Embryonic facial prominence (tissue), 1 donor: ENCODE data around the gene SCD5.

Experiments used
- DNase-seq: peaks from one replicate; pipeline ENCODE4 v3.0.0-alpha.2; 2016; ENCODE audit errors: extremely low spot score

The SCD5 gene

DNA sequence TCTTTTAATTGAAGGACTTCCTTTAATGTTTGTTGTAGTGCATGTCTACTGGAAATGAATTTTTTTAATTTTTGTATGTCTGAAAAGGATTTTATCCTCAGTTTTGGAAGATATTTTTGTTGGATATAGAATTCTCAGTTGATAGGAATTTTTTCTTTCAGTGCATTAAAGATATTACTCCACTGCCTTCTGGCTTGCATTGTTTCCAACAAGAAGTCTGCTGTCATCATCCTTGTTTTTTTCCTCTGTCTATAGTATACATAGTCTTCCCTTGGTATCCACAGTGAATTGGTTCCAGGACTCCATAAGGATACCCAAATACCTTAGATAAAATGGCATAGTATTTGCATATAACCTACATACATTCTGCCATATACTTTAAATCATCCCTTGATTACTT, 33.5 kb downstream of the SCD5 start:
- no peak for DNase-seq

DNA sequence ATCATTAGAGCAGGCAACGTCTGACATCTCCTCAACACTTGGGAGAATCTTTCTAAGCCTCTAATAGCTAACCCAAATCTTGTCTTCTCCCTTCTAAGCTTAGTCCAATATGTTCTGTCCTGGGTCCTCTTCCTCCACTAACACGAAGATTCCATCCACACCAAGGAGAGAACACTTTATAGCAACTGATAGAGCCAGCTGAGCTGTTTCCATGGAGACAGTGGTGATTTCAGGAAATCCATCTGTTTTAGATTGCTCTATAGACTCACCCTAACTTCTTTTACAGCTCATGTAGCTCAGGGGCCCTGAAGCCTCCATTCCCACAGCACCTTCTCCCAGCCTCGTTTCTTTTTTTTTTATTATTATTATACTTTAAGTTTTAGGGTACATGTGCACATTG, 37.4 kb downstream of the SCD5 start:
- DNase-seq, result no peak

DNA sequence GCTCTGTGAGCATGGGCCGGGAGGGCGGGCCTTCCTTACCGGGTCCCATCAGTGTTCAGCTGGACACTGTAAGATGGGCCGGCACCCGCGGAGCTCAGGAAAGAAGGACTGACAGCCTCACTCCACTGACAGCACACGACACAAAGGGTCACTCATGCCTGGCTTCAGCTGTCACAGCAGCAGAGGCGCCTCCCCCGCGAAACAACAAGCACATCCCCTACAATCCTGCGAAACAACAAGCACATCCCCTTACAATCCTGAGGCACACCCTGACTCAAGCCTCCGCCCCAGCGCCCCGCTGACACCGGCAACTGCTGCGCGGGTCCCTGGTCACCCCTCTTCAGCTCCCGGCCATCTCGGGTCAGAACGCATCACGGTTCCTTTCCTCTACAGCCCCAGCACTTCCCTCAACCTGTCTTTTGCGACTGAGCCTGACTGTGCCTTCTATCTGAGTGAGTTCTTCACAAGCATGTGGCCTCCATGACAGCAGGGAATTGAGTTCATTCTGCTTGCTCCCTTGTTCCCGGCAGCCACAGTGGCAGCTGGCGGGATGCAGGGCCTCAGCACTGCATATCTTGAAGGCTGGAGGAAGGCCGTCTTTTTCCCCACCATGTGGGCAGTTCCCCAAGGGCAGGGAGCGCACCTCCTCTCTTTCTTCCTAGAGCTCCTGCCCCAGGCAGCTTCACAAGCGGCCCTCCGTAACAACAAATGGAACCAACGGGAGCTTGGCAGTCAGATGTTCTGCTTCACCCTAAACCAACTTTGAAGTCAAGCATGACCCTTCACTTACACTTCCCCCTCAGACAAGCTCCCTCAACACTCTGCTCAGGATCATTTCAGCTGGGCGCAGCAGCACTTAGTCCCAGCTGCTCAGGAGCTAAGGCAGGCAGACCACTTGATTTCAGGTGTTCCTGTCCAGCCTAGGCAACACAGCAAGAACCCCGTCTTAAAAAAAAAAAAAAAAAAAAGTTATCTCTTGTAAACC, 39.6 kb downstream of the SCD5 start:
- DNase-seq, result no peak

DNA sequence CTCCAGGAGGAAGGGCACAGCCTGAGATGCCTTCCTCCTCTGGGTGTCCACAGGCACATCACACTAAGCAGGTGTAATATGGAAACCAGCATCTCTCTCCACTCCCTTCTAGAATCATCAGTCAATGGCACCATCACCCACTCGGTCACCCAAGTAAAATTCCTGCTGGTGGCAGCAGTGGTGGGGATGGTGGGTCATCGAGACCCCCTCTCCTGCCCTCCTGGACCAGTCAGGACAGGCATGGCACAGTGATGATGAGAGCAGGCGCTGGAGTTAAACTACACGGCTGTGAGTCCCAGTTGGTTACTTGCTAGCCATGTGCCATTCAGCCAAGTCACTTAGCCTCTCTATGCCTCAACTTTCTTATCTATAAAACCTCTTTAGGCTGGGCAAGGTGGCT, 42.5 kb downstream of the SCD5 start:
- DNase-seq, result no peak

DNA sequence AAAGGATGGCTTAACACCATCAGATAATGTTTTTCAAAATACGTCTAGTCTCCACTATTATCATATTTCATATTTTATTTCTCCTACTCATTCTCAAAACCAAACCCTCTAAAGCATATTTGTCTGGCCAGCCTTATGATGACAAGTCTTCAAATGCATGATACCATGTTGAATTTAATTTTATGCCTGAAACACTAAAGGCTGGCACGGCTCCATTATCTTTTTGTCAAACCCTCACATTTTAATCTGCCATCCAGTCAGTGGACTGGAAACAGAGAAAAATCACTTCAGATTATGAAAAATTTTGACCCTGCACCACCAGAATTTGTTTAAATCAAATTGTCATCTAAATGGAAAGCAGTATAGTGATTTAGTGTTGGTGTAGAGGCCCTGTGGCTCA, 42.9 kb downstream of the SCD5 start:
- DNase-seq, result no peak

DNA sequence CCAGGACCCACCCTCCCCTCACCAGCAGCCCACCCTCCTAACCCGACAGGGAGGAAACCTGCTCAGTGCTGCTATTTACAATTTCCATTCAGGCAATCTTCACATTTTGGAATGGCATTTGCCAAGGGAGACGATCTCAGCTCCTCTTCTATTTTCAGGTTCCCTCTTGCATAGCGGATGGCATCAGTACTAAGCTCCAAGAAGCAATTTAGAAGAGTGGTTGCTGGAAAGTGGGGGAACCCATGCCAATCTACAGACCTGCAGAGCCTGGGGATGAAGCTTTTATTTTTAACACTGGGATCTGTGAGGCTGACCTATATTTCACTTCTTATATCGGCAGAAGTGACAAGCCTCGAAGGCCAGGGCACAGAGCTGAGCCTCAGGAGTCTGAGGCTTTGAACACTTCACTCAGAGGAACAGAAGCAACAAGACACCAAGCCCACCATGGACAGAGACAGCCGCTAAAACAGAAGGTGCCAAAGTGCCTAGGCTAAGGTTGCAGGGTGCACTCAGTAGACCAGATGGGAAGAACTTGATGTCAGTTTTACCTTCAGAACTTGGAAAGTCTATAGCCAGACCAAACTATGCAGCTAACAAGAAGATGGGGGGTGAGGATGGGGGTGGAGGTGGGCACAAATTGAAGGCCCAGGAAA, 44.0 kb downstream of the SCD5 start:
- no peak for DNase-seq

DNA sequence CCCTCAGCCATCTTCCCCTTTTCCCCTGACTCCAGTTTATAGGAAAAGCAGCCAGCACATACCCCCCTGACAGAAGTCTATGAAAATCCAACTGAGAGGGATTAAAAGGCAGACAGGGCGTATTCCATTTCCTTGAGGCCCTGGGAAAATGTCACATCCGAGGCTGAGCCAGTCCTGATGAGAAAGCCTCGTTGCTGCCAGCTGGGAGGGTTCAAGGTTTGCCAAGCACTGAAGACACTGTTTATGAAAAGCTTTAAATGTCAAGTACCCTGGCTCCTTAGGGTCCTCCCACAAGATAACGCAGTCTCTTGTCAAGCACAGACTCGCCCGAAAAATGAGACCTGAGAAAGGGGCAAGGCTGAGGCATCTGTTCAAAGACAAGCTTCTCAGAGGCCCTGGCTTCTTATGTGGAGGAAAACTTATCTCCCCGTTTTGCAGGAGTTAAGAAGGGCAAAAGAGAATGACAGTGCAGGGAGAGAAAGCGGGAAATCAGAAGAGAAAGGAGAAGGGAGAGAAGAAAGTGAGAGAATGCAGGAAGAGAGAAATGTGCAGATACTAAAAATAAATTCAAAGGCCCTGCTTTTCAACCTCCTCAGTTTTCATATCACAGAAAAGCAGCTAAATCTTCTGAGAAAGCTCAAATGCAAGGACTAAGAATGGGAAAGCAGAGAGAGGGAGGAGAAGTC, 44.7 kb downstream of the SCD5 start:
- DNase-seq, result no peak

DNA sequence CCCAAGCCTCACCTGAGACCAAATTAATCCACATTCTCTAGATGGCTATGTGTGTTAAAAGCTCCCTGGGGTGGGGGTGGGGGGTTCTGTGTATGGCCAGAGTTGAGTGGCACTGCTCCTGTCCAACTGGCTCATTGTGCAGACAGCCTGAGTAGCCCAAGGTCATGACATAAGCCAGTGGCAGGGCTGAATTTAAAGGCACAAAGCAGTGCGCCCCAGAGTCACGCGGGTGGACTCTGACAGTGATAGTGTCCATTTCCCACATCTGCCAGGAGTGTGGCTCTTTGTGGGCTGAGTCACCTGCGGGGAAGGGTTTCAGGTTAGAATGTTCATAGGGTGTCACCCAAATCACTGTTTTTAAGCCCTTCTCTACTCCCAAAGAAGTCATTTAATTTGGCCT, 45.4 kb downstream of the SCD5 start:
- no peak for DNase-seq

DNA sequence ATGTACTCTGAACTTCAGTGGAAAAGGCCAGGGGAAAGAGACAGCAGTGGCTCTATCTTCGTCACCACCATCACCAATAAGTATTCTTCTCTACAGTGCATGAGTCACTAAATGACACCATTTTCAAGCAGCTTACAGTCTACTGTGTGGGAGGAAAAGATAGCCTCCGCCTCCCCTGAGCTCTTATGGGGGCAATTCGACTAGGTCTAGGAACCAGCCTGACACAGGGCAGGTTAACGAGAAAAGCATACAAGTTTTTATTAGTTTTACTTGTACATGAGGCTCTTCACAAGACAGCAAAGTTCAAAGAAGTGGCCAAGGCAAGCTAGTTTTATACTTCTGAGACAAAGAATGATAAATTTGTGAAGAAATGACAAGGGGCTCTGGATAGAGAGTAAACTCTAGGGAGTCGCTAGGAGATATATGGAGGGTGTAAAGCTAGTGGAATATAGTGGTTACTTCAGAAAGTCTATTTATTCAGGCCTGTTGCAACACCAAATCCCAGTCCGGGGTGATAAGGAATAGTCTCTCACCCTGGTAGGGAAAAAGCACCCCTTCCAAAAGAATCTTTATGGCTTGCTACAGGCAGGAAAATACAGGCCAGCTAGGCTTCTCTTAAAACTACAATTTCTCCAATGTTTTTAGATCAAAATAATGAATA, 49.7 kb downstream of the SCD5 start:
- no peak for DNase-seq

DNA sequence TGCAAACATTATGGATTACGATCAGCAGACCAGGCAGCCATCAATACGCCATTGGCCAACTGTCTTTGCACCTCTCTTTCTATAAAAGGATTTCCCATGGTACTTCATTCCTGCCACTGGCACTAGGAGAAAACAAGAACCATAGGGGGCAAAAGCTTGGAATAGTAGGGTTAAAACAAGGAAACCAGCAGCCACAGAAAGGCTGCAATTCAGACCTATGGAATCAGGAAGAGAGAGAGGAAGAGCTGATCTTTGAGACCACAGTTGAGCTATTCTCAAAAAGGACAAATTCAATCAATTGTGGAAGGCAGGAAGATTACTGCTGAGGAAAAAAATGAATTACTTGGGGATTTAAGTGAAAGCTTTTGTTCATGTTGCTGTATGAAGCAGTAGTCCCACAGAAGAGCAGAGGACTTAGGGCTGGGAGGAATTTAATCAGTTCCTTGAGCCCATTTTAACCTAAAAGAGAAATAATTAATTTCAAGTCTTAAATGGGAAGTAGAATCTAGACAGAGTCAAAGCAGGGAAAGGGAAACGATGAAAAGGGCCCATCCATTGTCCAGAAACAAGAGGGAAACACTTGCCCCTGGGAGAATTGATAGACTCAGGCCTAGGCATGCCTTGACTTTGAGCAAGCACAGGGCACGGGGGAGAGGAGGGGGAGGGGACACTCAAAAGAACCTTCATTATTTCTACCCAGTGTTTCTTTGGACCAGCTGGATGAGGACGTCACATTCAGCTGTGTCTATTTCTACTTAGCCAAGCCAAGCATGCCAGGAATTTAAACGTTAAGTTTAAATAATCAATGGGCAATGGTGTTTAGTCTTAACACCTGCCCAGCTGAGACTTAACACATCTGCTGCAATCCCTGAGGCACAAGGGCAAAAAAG, 50.7 kb downstream of the SCD5 start:
- DNase-seq, result no peak

DNA sequence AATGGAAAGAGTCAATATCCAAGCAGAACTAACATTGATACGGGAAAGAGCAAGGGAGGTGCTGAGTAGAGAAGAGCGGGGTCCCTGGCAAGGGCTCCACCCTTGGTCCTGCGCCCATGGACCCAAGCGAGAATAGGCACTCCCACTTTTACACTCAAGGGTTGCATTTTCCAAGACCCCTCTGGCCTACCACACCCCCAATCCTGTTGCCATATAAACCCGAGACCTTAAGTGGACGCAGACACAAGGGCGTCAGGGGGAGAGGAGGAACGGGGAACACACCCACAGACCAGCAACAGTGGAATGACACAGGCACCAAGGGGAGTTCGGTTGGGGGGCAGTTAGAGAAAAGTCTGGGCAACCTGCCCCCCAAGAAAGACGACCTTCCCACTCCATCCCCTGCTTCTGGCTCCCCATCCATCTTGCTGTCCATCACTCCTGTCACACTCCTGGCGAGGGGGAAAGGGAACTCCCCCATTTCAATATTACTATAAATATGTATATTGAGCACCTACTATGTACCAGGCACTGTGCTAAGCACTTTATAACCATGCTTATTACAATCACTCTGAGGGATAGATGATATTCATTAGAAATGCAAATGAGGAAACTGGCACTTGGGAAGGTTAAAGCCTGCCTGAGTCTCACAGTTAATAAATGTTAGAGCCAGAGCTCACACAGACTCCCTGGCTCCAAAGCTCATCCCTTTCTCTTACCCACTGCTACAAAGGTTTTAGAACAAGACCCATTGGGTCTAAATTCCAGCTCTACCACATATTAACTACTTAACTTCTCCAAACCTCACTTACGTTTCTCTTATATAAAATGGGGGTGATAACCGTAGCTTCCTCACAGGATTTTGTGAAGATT, 51.7 kb downstream of the SCD5 start:
- DNase-seq, result no peak

DNA sequence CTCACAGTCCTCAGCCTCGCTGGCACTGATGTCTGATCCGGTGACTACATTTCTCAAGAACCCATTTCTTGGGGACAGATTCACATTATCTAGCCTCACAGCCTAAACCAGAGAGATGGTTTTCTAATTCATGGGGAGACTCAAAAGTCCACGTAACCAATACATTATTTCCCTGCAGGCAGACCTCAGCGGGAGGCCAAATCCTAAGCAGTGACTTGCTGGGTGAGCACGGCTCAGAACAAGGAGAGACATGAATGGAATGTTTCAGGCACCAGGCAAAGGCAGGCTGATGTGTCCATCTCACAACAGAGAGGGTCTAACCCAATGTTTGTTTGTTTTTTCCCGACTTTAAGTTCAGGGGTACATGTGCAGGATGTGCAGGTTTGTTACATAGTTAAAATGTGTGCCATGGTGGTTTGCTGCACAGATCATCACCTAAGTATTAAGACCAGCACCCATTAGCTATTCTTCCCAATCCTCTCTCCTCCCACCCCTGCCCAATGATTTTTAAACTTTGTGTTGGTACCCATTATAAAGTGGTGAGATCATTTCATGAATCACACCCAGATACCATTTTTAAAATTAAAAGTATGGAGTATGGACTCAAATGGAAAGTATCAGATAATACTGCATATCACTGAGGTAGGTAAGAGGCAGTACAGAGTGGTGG, 53.3 kb downstream of the SCD5 start:
- no peak for DNase-seq

DNA sequence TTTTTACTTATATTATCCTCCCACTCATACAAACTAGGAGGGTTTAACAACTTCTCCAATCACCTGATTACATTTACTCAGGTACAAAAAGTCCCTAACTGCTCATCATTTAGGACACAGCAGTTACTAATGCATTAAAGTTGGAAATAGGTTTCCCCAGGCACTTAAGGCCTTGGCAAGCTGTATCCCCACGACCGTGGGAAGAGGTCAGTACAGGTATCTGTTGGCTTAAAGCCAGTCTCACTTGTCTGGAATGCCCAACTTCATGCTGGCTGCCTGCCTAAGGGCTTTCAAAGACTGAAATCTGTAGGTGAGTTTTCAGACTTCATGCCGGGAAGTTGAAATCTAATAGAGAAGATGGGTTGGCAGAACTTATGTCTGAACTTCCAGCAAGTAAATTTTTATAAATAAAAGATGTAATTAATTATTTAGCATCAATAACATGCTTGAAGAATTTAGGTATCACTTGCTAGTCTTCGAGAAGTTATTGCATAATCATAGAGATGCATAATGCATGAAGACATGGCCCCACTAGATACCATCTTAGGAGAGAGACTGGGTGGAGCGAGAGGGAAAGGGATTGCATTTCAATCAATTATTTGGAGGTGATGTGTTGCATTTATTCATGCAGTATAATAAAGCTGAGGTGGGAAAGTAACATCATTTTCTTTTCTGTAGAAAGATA, 54.2 kb downstream of the SCD5 start:
- no peak for DNase-seq

DNA sequence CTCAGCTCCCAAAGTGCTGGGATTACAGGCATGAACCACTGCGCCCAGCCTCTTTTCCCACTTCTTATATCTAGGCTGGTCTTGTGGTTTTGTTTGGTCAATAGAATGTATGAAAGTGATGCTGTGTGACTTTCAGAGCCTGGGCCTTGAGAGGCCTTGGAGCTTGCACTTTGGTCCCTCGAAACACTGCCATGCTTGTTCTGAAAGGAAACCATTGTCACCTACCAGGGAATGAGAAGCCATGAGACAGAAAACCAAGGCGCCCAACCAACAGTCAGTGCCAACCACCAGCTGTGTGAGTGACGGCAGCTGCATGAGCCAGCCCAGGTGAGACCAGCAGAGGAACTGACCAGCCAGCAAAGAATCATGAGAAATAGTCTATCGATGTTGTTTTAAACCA, 57.4 kb downstream of the SCD5 start:
- no peak for DNase-seq

DNA sequence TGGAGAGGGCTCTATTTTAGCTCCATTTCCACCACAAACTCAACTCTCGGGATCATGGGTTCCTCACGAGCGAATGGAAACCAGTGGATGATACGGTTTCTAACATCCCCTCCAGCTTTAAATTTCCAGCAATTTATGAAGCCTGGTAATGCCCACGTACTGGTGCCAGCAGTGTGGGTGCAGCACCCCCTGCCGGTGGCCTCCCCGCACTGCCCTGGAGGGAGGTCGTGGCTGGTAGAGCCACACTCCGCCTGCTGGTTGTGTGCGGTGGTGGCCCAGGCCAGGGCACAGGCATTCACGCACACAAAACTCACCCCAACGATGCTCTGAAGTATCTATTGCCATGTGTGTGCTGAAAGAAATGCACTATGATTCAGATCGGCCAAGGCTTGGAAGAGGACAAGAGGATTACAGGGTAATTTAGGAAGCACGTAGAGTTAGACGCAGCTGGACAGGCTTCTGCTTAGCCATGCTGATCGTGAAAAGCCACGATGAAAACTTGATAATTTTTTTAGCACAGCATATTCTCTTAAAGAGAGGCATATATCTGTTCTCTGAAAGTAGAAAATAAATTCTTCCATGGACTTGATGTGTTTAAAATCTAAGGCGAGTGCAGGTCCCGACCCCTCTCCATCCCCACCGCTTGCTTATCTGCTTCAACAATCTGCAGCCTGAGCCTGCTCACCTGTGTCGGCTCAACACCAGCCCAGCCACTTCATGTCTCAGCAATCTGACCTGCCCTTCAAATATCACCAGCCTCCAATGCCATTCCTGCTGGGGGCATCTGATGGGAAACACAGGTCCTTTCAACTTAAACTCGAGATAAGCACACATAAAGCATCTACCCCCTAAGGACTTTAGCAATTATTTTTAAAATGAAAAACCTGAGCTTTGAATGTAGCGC, 59.1 kb downstream of the SCD5 start:
- no peak for DNase-seq

DNA sequence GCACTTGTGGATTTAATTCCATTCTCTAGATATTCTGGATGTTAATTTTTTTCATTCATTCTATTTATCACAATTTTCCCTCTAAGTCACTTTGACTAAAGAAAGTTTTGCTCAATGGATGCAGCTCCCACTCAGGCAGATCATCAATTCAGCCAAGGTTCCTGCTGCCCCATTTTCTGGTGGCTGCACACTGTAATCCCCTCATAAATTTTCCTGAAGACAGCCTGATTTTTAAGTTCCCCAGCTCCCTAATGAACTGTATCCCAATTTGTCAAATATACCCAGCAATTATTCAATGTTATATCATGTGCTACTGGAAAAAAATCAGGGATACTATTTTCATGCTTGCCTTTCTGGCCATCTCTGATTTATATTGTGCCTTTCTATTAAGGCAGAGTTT, 61.2 kb downstream of the SCD5 start:
- no peak for DNase-seq

DNA sequence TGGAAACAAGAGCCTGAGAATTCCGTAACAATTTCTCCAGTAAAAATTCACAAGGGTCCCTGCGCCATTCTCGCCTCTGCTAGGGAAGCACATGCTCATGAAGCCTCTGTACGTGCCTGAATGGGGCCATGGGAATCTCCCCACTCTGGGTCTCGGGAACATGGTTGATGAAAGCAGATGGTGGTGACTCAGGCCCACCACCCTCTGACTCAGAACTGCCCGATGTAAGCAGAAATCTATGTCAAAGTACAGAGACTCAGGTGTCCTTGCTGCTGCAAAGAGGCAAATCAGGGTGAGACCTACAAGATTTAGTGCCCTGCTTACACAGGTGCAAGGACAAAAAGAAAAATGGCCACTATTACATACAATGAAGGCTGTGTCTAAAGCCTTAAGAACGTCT, 65.0 kb downstream of the SCD5 start:
- DNase-seq, result no peak

DNA sequence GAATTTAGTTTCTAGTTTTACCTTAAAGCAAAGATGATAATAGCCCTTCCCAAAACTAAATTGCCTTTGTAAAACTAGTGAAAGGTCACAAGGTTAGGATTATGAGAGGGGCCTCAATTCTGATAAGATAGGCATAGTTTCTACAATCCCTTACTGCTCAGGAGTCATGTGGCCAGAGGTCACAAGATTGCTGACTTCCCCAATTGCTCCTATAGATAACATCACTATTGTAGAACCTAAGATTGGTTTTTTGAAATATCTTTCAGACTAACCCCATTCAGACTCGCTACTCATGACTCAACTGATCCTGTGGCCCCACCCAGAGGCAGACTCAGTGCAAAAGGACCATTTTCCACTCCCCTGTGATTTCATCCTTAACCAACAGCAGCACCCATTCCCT, 70.3 kb downstream of the SCD5 start:
- no peak for DNase-seq
